ENCODE measurements around the gene WDR70.
"Not testable (repeated sequence)": the region's sequence is repeated elsewhere in the genome, so short reads cannot be mapped to it uniquely, and the experiment has no call there.

WDR70 gene

DNA sequence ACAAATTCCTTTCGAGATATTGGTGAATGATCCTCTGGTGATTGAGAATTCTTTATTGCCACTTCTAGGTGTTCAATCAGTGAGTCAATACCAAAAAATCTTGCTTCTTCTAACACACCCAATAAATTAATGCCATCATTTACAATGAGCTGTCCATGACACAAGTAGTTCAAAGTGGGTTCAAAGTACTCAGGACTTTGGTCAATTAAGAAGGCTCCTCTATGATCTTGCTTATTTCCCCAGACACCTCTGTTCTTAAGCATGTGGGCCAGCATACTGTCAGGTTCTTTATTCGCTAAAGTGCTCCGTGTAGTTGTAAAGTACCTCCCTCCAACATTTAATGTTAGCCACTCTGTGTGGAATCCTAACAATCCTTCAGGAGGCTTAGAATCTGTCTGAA, 127.1 kb downstream of the WDR70 start:
- no peak for DNase-seq (ENCODE audit: insufficient read length, low spot score)
- FAIRE-seq = no peak

- DNase-seq (ENCODE audit: insufficient read length, low spot score) (no peak), FAIRE-seq (no peak)
These were observed 127.6 kb downstream of the WDR70 start for GRCh38 chr5:37506722-37507121.

- DNase-seq (ENCODE audit: insufficient read length, low spot score) (no peak), FAIRE-seq (no peak)
These were observed 132.5 kb downstream of the WDR70 start for GRCh38 chr5:37511646-37512045.

DNA sequence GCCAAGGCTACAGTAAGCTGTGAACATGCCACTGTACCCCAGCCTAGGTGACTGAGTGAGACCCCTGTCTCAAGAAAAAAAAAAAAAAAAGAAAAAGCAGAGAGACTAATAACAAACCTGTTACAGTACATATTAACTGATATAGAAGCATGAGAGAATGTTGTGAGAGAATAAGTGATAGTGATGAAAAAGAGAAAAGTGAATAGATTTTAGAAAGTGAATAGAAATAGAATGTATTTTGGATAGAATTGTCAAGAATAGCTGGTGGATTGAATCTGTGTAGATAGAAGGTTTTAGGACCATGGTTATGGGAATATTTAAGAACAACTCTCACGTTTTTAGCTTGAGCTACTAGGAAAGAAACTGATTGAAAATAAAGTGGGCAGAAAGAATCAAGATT, 135.8 kb downstream of the WDR70 start:
- DNase-seq (ENCODE audit: insufficient read length, low spot score) = no peak
- no peak for FAIRE-seq

DNA sequence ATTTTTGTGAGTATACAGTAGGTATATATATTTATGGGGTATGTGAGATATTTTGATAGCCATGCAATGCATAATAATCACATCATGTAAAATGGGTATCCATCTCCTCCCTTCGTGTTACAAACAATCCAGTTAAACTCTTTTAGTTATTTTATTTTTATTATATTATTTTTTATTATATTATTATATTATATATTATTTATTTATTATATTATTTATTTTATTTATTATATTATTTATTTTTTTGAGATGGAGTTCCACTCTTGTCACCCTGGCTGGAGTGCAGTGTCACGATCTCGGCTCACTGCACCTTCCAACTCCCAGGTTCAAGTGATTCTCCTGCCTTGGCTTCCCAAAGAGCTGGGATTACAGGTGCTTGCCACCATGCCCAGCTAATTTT, 138.6 kb downstream of the WDR70 start:
- no peak for DNase-seq (ENCODE audit: insufficient read length, low spot score)
- no peak for FAIRE-seq

DNA sequence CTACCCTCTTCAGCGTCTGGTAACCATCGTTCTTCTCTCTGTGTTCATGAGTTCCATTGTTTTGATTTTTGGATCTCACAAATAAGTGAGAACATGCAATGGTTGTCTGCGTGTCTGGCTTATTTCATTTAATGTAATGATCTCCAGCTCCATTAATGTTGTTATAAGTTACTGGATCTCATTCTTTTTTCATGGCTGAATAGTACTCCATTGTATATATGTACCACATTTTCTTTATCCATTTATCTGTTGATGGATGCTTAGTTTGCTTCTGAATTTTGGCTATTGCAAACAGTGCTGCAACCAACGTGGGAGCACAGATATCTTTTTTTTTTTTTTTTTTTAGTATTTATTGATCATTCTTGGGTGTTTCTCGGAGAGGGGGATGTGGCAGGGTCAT, 139.2 kb downstream of the WDR70 start:
- FAIRE-seq; DNase-seq (ENCODE audit: insufficient read length, low spot score): not testable (repeated sequence)

DNA sequence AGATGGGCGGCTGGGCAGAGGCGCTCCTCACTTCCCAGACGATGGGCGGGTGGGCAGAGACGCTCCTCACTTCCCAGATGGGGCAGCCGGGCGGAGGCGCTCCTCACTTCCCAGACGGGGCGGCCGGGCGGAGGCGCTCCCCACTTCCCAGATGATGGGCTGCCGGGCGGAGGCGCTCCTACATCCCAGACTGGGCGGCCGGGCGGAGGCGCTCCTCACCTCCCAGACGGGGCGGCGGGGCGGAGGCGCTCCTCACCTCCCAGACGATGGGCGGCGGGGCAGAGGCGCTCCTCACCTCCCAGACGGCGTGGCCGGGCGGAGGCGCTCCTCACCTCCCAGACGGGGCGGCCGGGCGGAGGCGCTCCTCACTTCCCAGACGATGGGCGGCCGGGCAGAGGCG, 140.2 kb downstream of the WDR70 start:
- FAIRE-seq = no peak
- no peak for DNase-seq (ENCODE audit: insufficient read length, low spot score)

DNA sequence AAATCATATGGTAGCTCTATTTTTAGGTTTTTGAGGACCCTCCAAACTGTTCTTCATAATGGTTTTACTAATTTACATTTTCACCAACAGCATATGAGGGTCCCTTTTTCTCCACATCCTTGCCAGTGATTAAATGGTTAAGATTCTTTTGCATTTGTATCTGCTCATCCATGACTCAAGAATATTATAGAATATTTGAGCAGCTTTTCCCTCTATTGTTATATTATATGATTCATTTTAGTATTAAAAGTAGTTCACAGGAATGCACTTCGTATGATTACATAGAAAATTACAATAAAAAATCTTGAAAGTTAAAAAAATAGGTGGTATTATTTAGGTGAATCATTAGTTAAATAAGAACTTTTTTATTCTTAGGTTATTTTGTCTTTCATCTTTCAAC, 140.7 kb downstream of the WDR70 start:
- FAIRE-seq = no peak

DNA sequence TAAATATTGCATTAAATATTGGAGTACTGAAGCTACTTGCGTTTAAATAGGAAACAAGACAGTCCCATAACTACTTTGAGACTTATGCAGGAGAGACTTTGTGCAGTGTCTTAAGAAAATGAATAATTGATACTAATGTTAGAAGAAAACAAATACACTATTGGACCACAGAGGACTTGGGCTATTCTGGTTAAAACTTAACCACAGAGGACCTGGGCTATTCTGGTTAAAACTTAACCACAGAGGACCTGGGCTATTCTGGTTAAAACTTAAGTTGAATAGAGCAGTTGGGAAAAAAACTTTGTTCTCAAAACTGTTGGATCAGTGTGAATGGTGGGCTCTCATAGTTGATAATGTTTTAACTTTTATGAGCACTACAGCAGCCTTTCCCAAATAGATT, 141.7 kb downstream of the WDR70 start:
- DNase-seq (ENCODE audit: insufficient read length, low spot score) (no peak), FAIRE-seq (no peak)

More for the DNA sequence above, 140.7 kb downstream of the WDR70 start:
- no peak for DNase-seq (ENCODE audit: insufficient read length, low spot score)

DNA sequence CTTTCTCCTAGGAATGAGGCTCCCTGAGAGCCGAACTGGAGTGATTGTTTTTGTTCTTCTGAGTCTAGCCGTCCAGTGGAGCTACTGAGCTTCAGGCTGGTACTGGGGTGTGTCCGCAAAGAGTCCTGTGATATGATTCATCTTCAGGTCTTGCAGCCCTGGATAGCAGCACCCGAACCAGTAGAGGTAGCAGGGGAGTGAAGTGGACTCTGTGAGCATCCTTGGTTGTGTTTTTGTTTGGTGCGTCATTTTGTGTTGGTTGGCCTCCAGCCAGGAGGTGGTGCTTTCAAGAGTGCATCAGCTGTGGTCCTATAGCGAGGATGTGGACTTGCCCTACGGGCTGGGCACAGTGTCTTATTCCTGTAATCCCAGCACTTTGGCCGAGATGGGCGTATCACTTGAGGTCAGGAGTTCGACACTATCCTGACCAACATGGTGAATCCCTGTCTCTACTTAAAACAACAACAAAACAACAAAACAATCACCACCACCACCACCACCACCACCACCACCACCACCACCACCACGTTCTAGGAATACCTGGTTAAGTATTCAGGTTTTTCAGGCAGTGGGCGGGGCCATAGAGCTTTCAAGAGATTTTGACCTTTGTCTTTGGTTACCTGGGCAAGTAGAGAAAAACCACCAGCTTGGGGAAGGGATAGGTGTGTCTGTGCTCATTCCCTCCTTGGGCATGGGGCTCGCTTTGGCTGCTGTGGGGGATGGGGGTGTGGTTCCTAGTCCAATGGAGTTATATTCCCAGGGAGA, 154.0 kb downstream of the WDR70 start:
- DNase-seq (ENCODE audit: insufficient read length, low spot score) = no peak
- no peak for FAIRE-seq

DNA sequence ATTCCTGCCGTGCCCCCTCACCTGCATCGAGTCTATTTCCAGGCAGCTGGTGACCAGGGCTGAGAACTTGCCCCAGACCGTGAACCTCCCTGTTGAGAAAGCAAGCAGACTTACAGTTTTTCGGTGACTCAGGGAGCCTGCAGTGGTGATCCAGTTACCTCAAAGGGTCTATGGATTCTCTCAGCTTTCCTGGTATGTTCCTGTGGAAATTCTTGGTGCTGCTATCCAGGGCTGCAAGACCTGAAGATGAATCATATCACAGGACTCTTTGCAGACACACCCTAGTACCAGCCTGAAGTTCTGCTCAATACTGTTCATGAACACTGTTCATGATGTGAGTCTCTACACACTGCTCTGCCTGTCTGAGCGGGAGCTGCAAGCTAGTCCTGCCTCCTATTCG, 154.7 kb downstream of the WDR70 start:
- FAIRE-seq (no peak), DNase-seq (ENCODE audit: insufficient read length, low spot score) (no peak)

DNA sequence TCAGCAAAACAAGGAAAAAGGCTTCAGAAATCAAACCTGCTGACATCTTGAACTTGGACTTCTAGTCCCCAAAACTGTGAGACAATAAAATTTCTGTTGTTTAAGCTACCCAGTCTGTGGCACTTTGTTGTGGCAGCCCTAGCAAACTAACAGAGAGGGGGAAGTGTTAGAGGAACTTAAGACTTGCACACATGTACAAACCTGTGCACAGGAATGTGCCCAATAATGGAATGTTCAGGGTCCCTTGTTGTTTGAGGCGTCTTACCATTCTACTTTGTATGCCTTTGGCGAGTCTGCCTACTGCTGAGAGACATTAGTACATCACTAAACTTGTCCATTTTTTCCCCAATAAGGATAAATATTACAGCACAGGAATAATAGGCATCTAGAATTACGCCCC, 160.3 kb downstream of the WDR70 start:
- FAIRE-seq (no peak), DNase-seq (ENCODE audit: insufficient read length, low spot score) (no peak)

DNA sequence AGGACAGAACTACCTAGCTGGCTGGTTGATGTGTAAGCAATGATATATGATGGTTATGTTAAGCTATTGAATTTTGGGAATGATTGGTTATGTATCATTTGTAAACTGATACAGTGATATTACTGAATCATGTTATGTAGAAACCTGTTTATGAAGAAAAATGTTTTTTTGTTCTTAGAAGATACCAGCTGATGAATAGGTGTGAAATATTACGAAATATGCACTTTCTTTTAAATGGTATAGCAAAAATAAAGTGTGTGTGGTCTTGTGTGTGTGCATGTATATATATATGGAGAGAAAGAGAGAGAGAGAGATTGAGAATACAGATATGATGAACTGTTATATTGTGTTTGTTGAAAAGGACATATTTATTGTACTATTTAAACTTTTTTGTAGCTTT, 164.1 kb downstream of the WDR70 start:
- DNase-seq (ENCODE audit: insufficient read length, low spot score) = no peak
- no peak for FAIRE-seq

GRCh38 chr5:37549411-37549810, 170.3 kb downstream of the WDR70 start:
- FAIRE-seq (no peak), DNase-seq (ENCODE audit: insufficient read length, low spot score) (no peak)

GRCh38 chr5:37552161-37552560, 173.0 kb downstream of the WDR70 start:
- FAIRE-seq (no peak), DNase-seq (ENCODE audit: insufficient read length, low spot score) (no peak)

GRCh38 chr5:37552770-37553719, 173.9 kb downstream of the WDR70 start:
- DNase-seq (ENCODE audit: insufficient read length, low spot score) (no peak), FAIRE-seq (no peak)

- no peak for DNase-seq (ENCODE audit: insufficient read length, low spot score)
- FAIRE-seq = peak; percentile 28
These were observed 174.7 kb downstream of the WDR70 start for GRCh38 chr5:37553720-37554404.

- DNase-seq (ENCODE audit: insufficient read length, low spot score) (no peak), FAIRE-seq (no peak)
These were observed 175.3 kb downstream of the WDR70 start for GRCh38 chr5:37554405-37554739.

GRCh38 chr5:37554938-37555337, 175.8 kb downstream of the WDR70 start:
- DNase-seq (ENCODE audit: insufficient read length, low spot score) (no peak), FAIRE-seq (no peak)

- DNase-seq (ENCODE audit: insufficient read length, low spot score) (no peak), FAIRE-seq (no peak)
These were observed 178.7 kb downstream of the WDR70 start for GRCh38 chr5:37557734-37558293.

DNA sequence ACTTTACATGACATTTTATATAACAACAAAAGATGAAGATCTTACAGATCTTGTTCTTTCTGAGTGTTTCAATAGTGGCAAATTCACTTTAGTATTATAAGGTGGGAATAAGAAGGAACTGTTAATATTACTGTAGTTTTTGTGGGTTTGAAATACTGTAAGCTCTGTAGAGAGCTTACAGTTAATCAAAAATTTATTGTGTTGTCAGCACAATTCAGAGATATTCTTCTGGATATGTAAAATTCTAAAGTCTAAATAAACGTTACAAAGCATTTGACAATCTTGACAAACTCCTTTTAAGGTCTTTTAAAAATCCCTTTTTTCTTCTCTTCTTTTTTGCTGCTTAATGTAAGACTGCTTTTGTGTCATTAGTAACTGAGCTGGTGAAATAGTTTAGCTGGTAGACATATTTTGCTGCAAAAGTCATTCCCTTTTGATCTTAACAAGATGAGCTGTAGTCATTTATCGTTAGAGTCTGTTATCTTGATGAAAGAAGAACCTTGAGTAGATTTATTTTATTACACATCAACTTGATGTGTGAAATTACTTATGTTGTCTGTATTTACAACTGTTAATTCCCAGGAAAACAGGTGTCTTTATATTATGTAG, 186.0 kb downstream of the WDR70 start:
- FAIRE-seq = no peak
- DNase-seq (ENCODE audit: insufficient read length, low spot score) = no peak

All from HTR-8/SVneo (cell line).